ENCODE data around the gene SLC25A20.

Gene SLC25A20

GRCh38 chr3:48897460-48898376 is 964 bp downstream of the SLC25A20 start:
- no peak for DNase-seq

- peak; percentile 67 for DNase-seq
Observed at GRCh38 chr3:48896936-48897335, 1.7 kb downstream of the SLC25A20 start.

- no peak for DNase-seq
Observed at GRCh38 chr3:48894516-48894915, 4.2 kb downstream of the SLC25A20 start.

GRCh38 chr3:48891606-48892005 is 7.1 kb downstream of the SLC25A20 start:
- DNase-seq, result no peak

GRCh38 chr3:48885753-48886152 is 12.9 kb downstream of the SLC25A20 start:
- DNase-seq, result no peak

GRCh38 chr3:48881652-48882114 is 17.0 kb downstream of the SLC25A20 start:
- DNase-seq, result no peak

GRCh38 chr3:48881006-48881405 is 17.7 kb downstream of the SLC25A20 start:
- DNase-seq, result no peak

- no peak for DNase-seq
Observed at GRCh38 chr3:48879994-48880377, 18.7 kb downstream of the SLC25A20 start.

- peak; percentile 84 for DNase-seq
Observed at GRCh38 chr3:48879307-48879993, 19.2 kb downstream of the SLC25A20 start.

GRCh38 chr3:48877671-48878070 is 21.0 kb downstream of the SLC25A20 start:
- DNase-seq, result peak; percentile 61

GRCh38 chr3:48863122-48863521 is 35.6 kb downstream of the SLC25A20 start:
- DNase-seq, result no peak

GRCh38 chr3:48859206-48859605 is 39.5 kb downstream of the SLC25A20 start:
- peak; percentile 81 for DNase-seq

GRCh38 chr3:48858709-48859108 is 40.0 kb downstream of the SLC25A20 start:
- DNase-seq, result no peak

GRCh38 chr3:48857641-48858040 is 41.0 kb downstream of the SLC25A20 start:
- DNase-seq, result no peak

- no peak for DNase-seq
Observed at GRCh38 chr3:48856469-48856868, 42.2 kb downstream of the SLC25A20 start.

GRCh38 chr3:48855681-48856447 is 42.8 kb downstream of the SLC25A20 start:
- peak; percentile 68 for DNase-seq

- peak; percentile 67 for DNase-seq
Observed at GRCh38 chr3:48852151-48852550, 46.5 kb downstream of the SLC25A20 start.

- DNase-seq, result peak; percentile 11
Observed at GRCh38 chr3:48851407-48851806, 47.3 kb downstream of the SLC25A20 start.

- no peak for DNase-seq
Observed at GRCh38 chr3:48848816-48849515, 49.7 kb downstream of the SLC25A20 start.

GRCh38 chr3:48847504-48848423 is 50.9 kb downstream of the SLC25A20 start, which contains the start of gene PRKAR2A:
PRKAR2A (minus strand) TSS chr3:48847874; CDS start chr3:48847596, 278 bp downstream.
- DNase-seq, result peak; percentile 80

GRCh38 chr3:48847053-48847503 is 51.6 kb downstream of the SLC25A20 start:
- peak; percentile 25 for DNase-seq

Data from MV-4-11 (cell line).